ENCODE data around the gene MAPK10. TPM values are rescaled to one million over a fixed set of nuclear protein-coding genes. Genes with fewer than 3 reads are reported as not detected.

Gene MAPK10
- total RNA-seq, 1 donor from 2014 or later: 23.6 TPM

GRCh38 chr4:86159216-86159615 lies 200.6 kb downstream of the MAPK10 start:
- no peak for DNase-seq
- no peak for TF ChIP-seq CTCF (IDR thresholded peaks at IDR 0.05)
- Histone ChIP-seq H3K27ac (no peak overlapping the region), H3K4me1 (no peaks in the 10 kb centered on the region), H3K27me3 (no peaks in the 10 kb centered on the region), H3K36me3 (no peaks in the 10 kb centered on the region), H3K9me3 (no peaks in the 10 kb centered on the region), H3K4me3 (no peak overlapping the region)
- intact Hi-C loops (cut with DNase I): no loop called here
- ATAC-seq: no peak

- DNase-seq (no peak), ATAC-seq (no peak)
- intact Hi-C loops (cut with DNase I): no loop called here
- no peak overlapping the region for H3K4me3 ChIP-seq
- no peaks in the 10 kb centered on the region for H3K9me3 ChIP-seq
- TF ChIP-seq CTCF (IDR thresholded peaks at IDR 0.05): no peak
- H3K4me1 ChIP-seq: no peaks in the 10 kb centered on the region
- H3K36me3 ChIP-seq: no peaks in the 10 kb centered on the region
- no peak overlapping the region for H3K27ac ChIP-seq
- no peaks in the 10 kb centered on the region for H3K27me3 ChIP-seq
Measured at GRCh38 chr4:86156531-86156930, 203.3 kb downstream of the MAPK10 start.

- no peak for ATAC-seq
- H3K27ac ChIP-seq: no peak overlapping the region
Measured at GRCh38 chr4:86155766-86156165, 204.1 kb downstream of the MAPK10 start.

GRCh38 chr4:86152454-86152853 lies 207.4 kb downstream of the MAPK10 start:
- Histone ChIP-seq H3K4me3 (no peak overlapping the region), H3K9me3 (no peaks in the 10 kb centered on the region), H3K4me1 (no peaks in the 10 kb centered on the region), H3K36me3 (no peaks in the 10 kb centered on the region), H3K27ac (no peak overlapping the region), H3K27me3 (no peaks in the 10 kb centered on the region)
- intact Hi-C loops (cut with DNase I): no loop called here
- TF ChIP-seq CTCF (IDR thresholded peaks at IDR 0.05): no peak
- no peak for DNase-seq
- ATAC-seq: no peak

More at GRCh38 chr4:86155766-86156165, 204.1 kb downstream of the MAPK10 start:
- H3K4me1 ChIP-seq: no peaks in the 10 kb centered on the region
- DNase-seq: no peak
- no peaks in the 10 kb centered on the region for H3K9me3 ChIP-seq
- TF ChIP-seq CTCF (IDR thresholded peaks at IDR 0.05): no peak
- no peak overlapping the region for H3K4me3 ChIP-seq
- H3K36me3 ChIP-seq: no peaks in the 10 kb centered on the region
- H3K27me3 ChIP-seq: no peaks in the 10 kb centered on the region
- intact Hi-C loops (cut with DNase I): no loop called here

GRCh38 chr4:86151196-86151595 lies 208.7 kb downstream of the MAPK10 start:
- no peaks in the 10 kb centered on the region for H3K9me3 ChIP-seq
- TF ChIP-seq CTCF (IDR thresholded peaks at IDR 0.05): no peak
- no peaks in the 10 kb centered on the region for H3K36me3 ChIP-seq
- no peak overlapping the region for H3K4me3 ChIP-seq
- intact Hi-C loops (cut with DNase I): no loop called here
- H3K4me1 ChIP-seq: no peaks in the 10 kb centered on the region
- ATAC-seq (no peak), DNase-seq (no peak)
- H3K27ac ChIP-seq: no peak overlapping the region
- H3K27me3 ChIP-seq: no peaks in the 10 kb centered on the region

- H3K27me3 ChIP-seq: no peaks in the 10 kb centered on the region
Measured at GRCh38 chr4:86141161-86141560, 218.7 kb downstream of the MAPK10 start.

More at GRCh38 chr4:86141161-86141560, 218.7 kb downstream of the MAPK10 start:
- TF ChIP-seq CTCF (IDR thresholded peaks at IDR 0.05): no peak
- Histone ChIP-seq H3K4me3 (no peak overlapping the region), H3K36me3 (no peaks in the 10 kb centered on the region), H3K27ac (no peak overlapping the region), H3K4me1 (no peaks in the 10 kb centered on the region), H3K9me3 (no peaks in the 10 kb centered on the region)
- no peak for DNase-seq
- ATAC-seq: no peak
- intact Hi-C loops (cut with DNase I): no loop called here

All from upper lobe of right lung (tissue), 1 donor.